Astrocyte (in vitro differentiated cells and primary cell): ENCODE results near the gene GNAQ. TPM values are rescaled to one million over a fixed set of nuclear protein-coding genes. Genes with fewer than 3 reads are reported as not detected.
A peak's percentile ranks its signal among the peaks of the same experiment; 100 is the strongest.
"Not testable (repeated sequence)": the region's sequence is repeated elsewhere in the genome, so short reads cannot be mapped to it uniquely, and the experiment has no call there.

ENCODE experiments used
- DNase-seq: peaks from one replicate; pipeline ENCODE4 v3.0.0-alpha.2; 2010; ENCODE audit warnings: low read depth
- FAIRE-seq: peaks from 2 replicates; lab custom pipeline; 2011; peaks lifted over from hg19 to GRCh38; lab: Jason Lieb, UNC
- H2AFZ ChIP-seq: 2 replicates; pipeline ENCODE4 v1.6.0; 2012; ENCODE audit warnings: low read depth, low read length, inconsistent platforms
- H3K27ac ChIP-seq: 2 replicates; pipeline ENCODE4 v1.5.1; 2011; ENCODE audit warnings: low read depth, low read length, inconsistent platforms
- H3K27me3 ChIP-seq: 2 replicates; pipeline ENCODE4 v1.6.0; 2011; ENCODE audit warnings: low read length, inconsistent platforms; ENCODE audit not compliant: insufficient read depth
- H3K36me3 ChIP-seq: 2 replicates; pipeline ENCODE4 v1.5.1; 2011; ENCODE audit warnings: low read length, inconsistent platforms; ENCODE audit not compliant: insufficient read depth
- H3K4me1 ChIP-seq: 2 replicates; pipeline ENCODE4 v1.5.1; 2011; ENCODE audit warnings: low read length, inconsistent platforms; ENCODE audit not compliant: insufficient read depth
- H3K4me2 ChIP-seq: 2 replicates; pipeline ENCODE4 v1.6.0; 2012; ENCODE audit warnings: low read length, inconsistent platforms
- H3K4me3 ChIP-seq: 2 replicates; pipeline ENCODE4 v1.5.1; 2011; ENCODE audit warnings: low read depth, mild to moderate bottlenecking, low read length, inconsistent platforms; ENCODE audit not compliant: insufficient read depth
- H3K79me2 ChIP-seq: 2 replicates; pipeline ENCODE4 v1.6.0; 2012; ENCODE audit warnings: mild to moderate bottlenecking, low read length, inconsistent platforms; ENCODE audit not compliant: insufficient read depth
- H3K9ac ChIP-seq: 2 replicates; pipeline ENCODE4 v1.6.0; 2012; ENCODE audit warnings: mild to moderate bottlenecking, low read length, inconsistent platforms
- H3K9me3 ChIP-seq: 2 replicates; pipeline ENCODE4 v1.5.1; 2012; ENCODE audit warnings: low read depth, mild to moderate bottlenecking, low read length, inconsistent platforms; ENCODE audit not compliant: insufficient read depth
- H4K20me1 ChIP-seq: 2 replicates; pipeline ENCODE4 v1.6.0; 2012; ENCODE audit warnings: low read length, inconsistent platforms; ENCODE audit not compliant: insufficient read depth
- H3K27ac Mint-ChIP-seq: one replicate; pipeline ENCODE4 v1.8.0; 2021; ENCODE audit warnings: mild to moderate bottlenecking, mixed read lengths; ENCODE audit not compliant: unreplicated experiment
- H3K27me3 Mint-ChIP-seq: one replicate; pipeline ENCODE4 v1.8.0; 2021; ENCODE audit warnings: low read depth, mixed read lengths; ENCODE audit not compliant: unreplicated experiment
- H3K36me3 Mint-ChIP-seq: one replicate; pipeline ENCODE4 v1.8.0; 2021; ENCODE audit warnings: low read depth, mixed read lengths; ENCODE audit not compliant: unreplicated experiment
- H3K4me1 Mint-ChIP-seq: one replicate; pipeline ENCODE4 v1.8.0; 2021; ENCODE audit warnings: low read depth, mixed read lengths; ENCODE audit not compliant: unreplicated experiment
- H3K4me3 Mint-ChIP-seq: one replicate; pipeline ENCODE4 v1.8.0; 2021; ENCODE audit warnings: mild to moderate bottlenecking, moderate library complexity, mixed read lengths; ENCODE audit not compliant: unreplicated experiment
- H3K9me3 Mint-ChIP-seq: one replicate; pipeline ENCODE4 v1.8.0; 2021; ENCODE audit warnings: mild to moderate bottlenecking, mixed read lengths; ENCODE audit not compliant: unreplicated experiment
- EZH2 ChIP-seq: IDR thresholded peaks from 2 replicates; pipeline ENCODE4 v1.6.1; 2012; ENCODE audit warnings: mild to moderate bottlenecking, low read length, inconsistent platforms; ENCODE audit not compliant: insufficient read depth
- total RNA-seq: library from RNA; stranded (reverse); gene quantifications from 2 replicates; pipeline ENCODE4 v1.2.1, GENCODE V29; 2021
- TF ChIP-seq, protein P1 (sequence below): IDR thresholded peaks from 2 replicates; pipeline ENCODE4 v1.5.1; 2011; ENCODE audit warnings: low read depth, mild to moderate bottlenecking, inconsistent platforms, low read length, moderate library complexity; ENCODE audit not compliant: insufficient read depth

GNAQ gene
- total RNA-seq, 1 donor from 2014 or later: 74.9 TPM

DNA sequence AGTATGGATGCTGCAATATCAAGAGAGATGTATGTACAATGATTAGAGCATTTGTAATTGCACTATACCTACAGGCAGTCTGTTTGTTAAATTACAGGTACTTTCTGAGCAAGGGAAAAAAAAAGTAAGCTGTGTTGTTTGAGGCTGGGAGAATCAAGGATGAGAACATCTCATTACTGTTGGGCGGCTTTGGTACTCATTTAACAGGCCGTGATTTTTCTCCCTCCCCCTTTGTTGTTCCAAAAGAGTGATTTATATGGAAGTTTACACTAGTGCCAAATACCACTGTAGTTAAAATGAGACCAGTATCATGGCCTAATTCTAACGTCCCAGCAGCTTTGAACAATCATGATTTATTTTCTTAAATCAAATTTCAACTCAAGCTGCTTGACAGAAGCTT, 312.3 kb downstream of the GNAQ start:
- Mint-ChIP-seq H3K4me1 (peaks cover 41% of the 10 kb centered on the region), H3K36me3 (peaks cover 8% of the 10 kb centered on the region)

DNA sequence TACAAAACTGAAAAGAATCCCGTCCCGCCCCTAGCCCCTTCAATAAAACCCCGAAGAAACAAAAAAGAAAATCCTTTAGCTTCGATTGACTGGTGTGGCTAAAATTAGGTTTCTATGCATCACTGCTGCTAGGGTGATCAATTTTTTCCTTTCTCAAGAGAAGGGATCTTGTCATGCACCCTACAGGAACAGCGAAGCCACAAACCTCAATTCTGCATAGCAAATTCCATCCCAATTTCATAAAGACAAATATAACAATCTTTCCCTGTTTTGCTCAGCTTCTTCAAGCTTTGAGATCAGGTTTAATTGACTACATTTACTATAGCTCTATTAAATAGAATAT, 313.3 kb downstream of the GNAQ start:
- H3K79me2 ChIP-seq, H2AFZ ChIP-seq, H3K4me3 ChIP-seq, H3K36me3 ChIP-seq, H3K9me3 ChIP-seq, H3K4me3 Mint-ChIP-seq, H3K27me3 Mint-ChIP-seq, H3K36me3 Mint-ChIP-seq, H3K27me3 ChIP-seq, H3K9me3 Mint-ChIP-seq, H4K20me1 ChIP-seq: not testable (repeated sequence)
- Histone ChIP-seq H3K27ac (peak overlapping the region; percentile 77), H3K4me2 (peak overlapping the region; percentile 63), H3K4me1 (peaks cover 43% of the 10 kb centered on the region), H3K9ac (peak overlapping the region; percentile 59)
- peak overlapping the region; percentile 64 for H3K27ac Mint-ChIP-seq
- peaks cover 52% of the 10 kb centered on the region for H3K4me1 Mint-ChIP-seq
- peak; percentile 85 for FAIRE-seq
- peak; percentile 61 for DNase-seq

More for the DNA sequence above, 312.3 kb downstream of the GNAQ start:
- H3K4me1 ChIP-seq: peaks cover 33% of the 10 kb centered on the region
- FAIRE-seq (no peak), DNase-seq (no peak)
- no peaks in the 10 kb centered on the region for H4K20me1 ChIP-seq
- no peak overlapping the region for H3K4me2 ChIP-seq
- no peak overlapping the region for H3K27ac ChIP-seq
- no peaks in the 10 kb centered on the region for H3K27me3 ChIP-seq
- H3K9ac ChIP-seq: no peak overlapping the region
- Mint-ChIP-seq H3K9me3 (peaks cover 2% of the 10 kb centered on the region), H3K27me3 (no peaks in the 10 kb centered on the region), H3K27ac (peak overlapping the region; percentile 24), H3K4me3 (no peak overlapping the region)
- H3K4me3 ChIP-seq: no peak overlapping the region
- no peaks in the 10 kb centered on the region for H3K79me2 ChIP-seq
- no peak overlapping the region for H2AFZ ChIP-seq
- H3K36me3 ChIP-seq: no peaks in the 10 kb centered on the region
- H3K9me3 ChIP-seq: no peaks in the 10 kb centered on the region
- TF ChIP-seq, protein P1, sequence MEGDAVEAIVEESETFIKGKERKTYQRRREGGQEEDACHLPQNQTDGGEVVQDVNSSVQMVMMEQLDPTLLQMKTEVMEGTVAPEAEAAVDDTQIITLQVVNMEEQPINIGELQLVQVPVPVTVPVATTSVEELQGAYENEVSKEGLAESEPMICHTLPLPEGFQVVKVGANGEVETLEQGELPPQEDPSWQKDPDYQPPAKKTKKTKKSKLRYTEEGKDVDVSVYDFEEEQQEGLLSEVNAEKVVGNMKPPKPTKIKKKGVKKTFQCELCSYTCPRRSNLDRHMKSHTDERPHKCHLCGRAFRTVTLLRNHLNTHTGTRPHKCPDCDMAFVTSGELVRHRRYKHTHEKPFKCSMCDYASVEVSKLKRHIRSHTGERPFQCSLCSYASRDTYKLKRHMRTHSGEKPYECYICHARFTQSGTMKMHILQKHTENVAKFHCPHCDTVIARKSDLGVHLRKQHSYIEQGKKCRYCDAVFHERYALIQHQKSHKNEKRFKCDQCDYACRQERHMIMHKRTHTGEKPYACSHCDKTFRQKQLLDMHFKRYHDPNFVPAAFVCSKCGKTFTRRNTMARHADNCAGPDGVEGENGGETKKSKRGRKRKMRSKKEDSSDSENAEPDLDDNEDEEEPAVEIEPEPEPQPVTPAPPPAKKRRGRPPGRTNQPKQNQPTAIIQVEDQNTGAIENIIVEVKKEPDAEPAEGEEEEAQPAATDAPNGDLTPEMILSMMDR: no peak
- TF ChIP-seq EZH2: no peak

DNA sequence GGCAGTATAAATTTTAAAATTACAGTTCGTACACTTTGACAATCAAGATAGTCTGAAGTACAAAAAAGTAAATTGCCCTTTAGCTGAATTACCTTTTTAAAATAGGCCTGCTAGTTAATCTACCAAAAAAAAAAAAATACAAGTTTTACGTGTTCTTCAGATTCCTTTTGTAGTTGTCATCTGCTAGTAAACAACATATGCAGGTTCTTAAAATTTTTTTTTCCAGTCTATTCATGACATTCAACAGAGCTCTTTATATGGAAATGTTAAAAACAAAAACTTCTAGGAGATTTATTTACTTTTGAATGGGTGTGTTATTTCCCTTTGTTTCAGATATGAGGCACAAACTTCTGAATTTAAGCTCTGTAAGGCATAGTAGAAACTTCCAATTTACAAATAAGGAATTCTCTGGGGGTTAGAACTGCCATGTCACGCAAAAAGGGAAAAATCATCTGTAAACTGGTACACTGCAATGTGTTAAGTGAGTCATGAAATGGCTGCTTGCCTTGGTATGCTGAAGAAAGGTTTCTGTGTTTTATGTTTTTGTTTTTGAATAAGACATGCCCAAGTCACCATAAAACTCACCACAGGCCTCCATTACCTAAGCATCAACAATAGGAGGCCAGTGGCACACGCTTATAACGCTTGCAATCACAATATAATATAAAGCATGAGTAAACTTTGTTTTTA, 313.9 kb downstream of the GNAQ start:
- H3K27ac Mint-ChIP-seq: peak overlapping the region; percentile 64
- Histone ChIP-seq H3K9ac (peak overlapping the region; percentile 59), H3K4me2 (peak overlapping the region; percentile 63), H3K27ac (peak overlapping the region; percentile 77), H3K4me1 (peaks cover 48% of the 10 kb centered on the region)
- FAIRE-seq: peak; percentile 99
- H3K4me3 ChIP-seq, H3K9me3 Mint-ChIP-seq, H3K79me2 ChIP-seq, H3K9me3 ChIP-seq, H3K36me3 ChIP-seq, H3K4me3 Mint-ChIP-seq, H3K36me3 Mint-ChIP-seq, H3K27me3 ChIP-seq, H2AFZ ChIP-seq, H3K27me3 Mint-ChIP-seq, H4K20me1 ChIP-seq: not testable (repeated sequence)
- H3K4me1 Mint-ChIP-seq: peaks cover 57% of the 10 kb centered on the region
- DNase-seq: peak; percentile 94
